ENCODE results near the gene PPIF. TPM values are rescaled to one million over a fixed set of nuclear protein-coding genes. Genes with fewer than 3 reads are reported as not detected.

PPIF gene
- total RNA-seq, 1 donor, result 39.1 TPM

GRCh38 chr10:79321951-79322350 lies 25.3 kb upstream of the PPIF start:
- peaks cover 61% of the 10 kb centered on the region for H3K4me1 ChIP-seq (ENCODE audit: insufficient read depth, low read length)
- no peaks in the 10 kb centered on the region for H3K27me3 ChIP-seq (ENCODE audit: insufficient read depth, low read length)
- H4K20me1 ChIP-seq (ENCODE audit: insufficient read depth, low read length), result no peaks in the 10 kb centered on the region
- DNase-seq (ENCODE audit: insufficient read length, low spot score, missing footprints), result peak; percentile 6
- H3K27ac ChIP-seq (ENCODE audit: low read depth, low read length), result peak overlapping the region; percentile 92
- H3K9me3 ChIP-seq (ENCODE audit: low read depth, low read length), result no peaks in the 10 kb centered on the region
- no peak for TF ChIP-seq CTCF (IDR thresholded peaks at IDR 0.05; ENCODE audit: extremely low read depth, low read depth, low read length)
- H3K36me3 ChIP-seq (ENCODE audit: insufficient read depth, low read length), result no peaks in the 10 kb centered on the region
- H3K4me2 ChIP-seq (ENCODE audit: insufficient read depth, low read length), result no peak overlapping the region
- H2AFZ ChIP-seq (ENCODE audit: low read length), result no peak overlapping the region
- H3K4me3 ChIP-seq (ENCODE audit: insufficient read depth, low read length), result no peak overlapping the region
- H3K79me2 ChIP-seq (ENCODE audit: insufficient read depth, low read length), result no peaks in the 10 kb centered on the region

GRCh38 chr10:79322616-79323543 lies 24.4 kb upstream of the PPIF start:
- Histone ChIP-seq H4K20me1 (ENCODE audit: insufficient read depth, low read length) (no peaks in the 10 kb centered on the region), H3K4me2 (ENCODE audit: insufficient read depth, low read length) (peak overlapping the region; percentile 49), H3K4me3 (ENCODE audit: insufficient read depth, low read length) (no peak overlapping the region), H3K36me3 (ENCODE audit: insufficient read depth, low read length) (no peaks in the 10 kb centered on the region), H3K79me2 (ENCODE audit: insufficient read depth, low read length) (no peaks in the 10 kb centered on the region), H3K27me3 (ENCODE audit: insufficient read depth, low read length) (no peaks in the 10 kb centered on the region), H3K4me1 (ENCODE audit: insufficient read depth, low read length) (peaks cover 51% of the 10 kb centered on the region), H3K27ac (ENCODE audit: low read depth, low read length) (peak overlapping the region; percentile 74), H3K9me3 (ENCODE audit: low read depth, low read length) (no peaks in the 10 kb centered on the region), H2AFZ (ENCODE audit: low read length) (peak overlapping the region; percentile 73)
- peak; percentile 93 for DNase-seq (ENCODE audit: insufficient read length, low spot score, missing footprints)
- no peak for TF ChIP-seq CTCF (IDR thresholded peaks at IDR 0.05; ENCODE audit: extremely low read depth, low read depth, low read length)

GRCh38 chr10:79323602-79324001 lies 23.7 kb upstream of the PPIF start:
- Histone ChIP-seq H3K4me2 (ENCODE audit: insufficient read depth, low read length) (peak overlapping the region; percentile 49), H3K79me2 (ENCODE audit: insufficient read depth, low read length) (no peaks in the 10 kb centered on the region), H3K4me3 (ENCODE audit: insufficient read depth, low read length) (no peak overlapping the region), H2AFZ (ENCODE audit: low read length) (peak overlapping the region; percentile 73), H3K4me1 (ENCODE audit: insufficient read depth, low read length) (peaks cover 45% of the 10 kb centered on the region), H3K9me3 (ENCODE audit: low read depth, low read length) (no peaks in the 10 kb centered on the region), H3K27me3 (ENCODE audit: insufficient read depth, low read length) (no peaks in the 10 kb centered on the region), H3K27ac (ENCODE audit: low read depth, low read length) (peak overlapping the region; percentile 74), H4K20me1 (ENCODE audit: insufficient read depth, low read length) (no peaks in the 10 kb centered on the region), H3K36me3 (ENCODE audit: insufficient read depth, low read length) (no peaks in the 10 kb centered on the region)
- TF ChIP-seq CTCF (IDR thresholded peaks at IDR 0.05; ENCODE audit: extremely low read depth, low read depth, low read length), result no peak
- DNase-seq (ENCODE audit: insufficient read length, low spot score, missing footprints), result peak; percentile 71

- H3K9me3 ChIP-seq (ENCODE audit: low read depth, low read length), result no peaks in the 10 kb centered on the region
- H3K27ac ChIP-seq (ENCODE audit: low read depth, low read length), result peak overlapping the region; percentile 74
- no peak overlapping the region for H2AFZ ChIP-seq (ENCODE audit: low read length)
- H4K20me1 ChIP-seq (ENCODE audit: insufficient read depth, low read length), result no peaks in the 10 kb centered on the region
- TF ChIP-seq CTCF (IDR thresholded peaks at IDR 0.05; ENCODE audit: extremely low read depth, low read depth, low read length), result no peak
- H3K4me2 ChIP-seq (ENCODE audit: insufficient read depth, low read length), result no peak overlapping the region
- DNase-seq (ENCODE audit: insufficient read length, low spot score, missing footprints), result peak; percentile 18
- H3K36me3 ChIP-seq (ENCODE audit: insufficient read depth, low read length), result no peaks in the 10 kb centered on the region
- peaks cover 41% of the 10 kb centered on the region for H3K4me1 ChIP-seq (ENCODE audit: insufficient read depth, low read length)
- H3K4me3 ChIP-seq (ENCODE audit: insufficient read depth, low read length), result no peak overlapping the region
- no peaks in the 10 kb centered on the region for H3K27me3 ChIP-seq (ENCODE audit: insufficient read depth, low read length)
- H3K79me2 ChIP-seq (ENCODE audit: insufficient read depth, low read length), result no peaks in the 10 kb centered on the region
These were observed 23.1 kb upstream of the PPIF start for GRCh38 chr10:79324032-79324695.

Measured in osteoblast (primary cell).